Stimulated activated CD8-positive, alpha-beta memory T cell treated with anti-CD3 and anti-CD28 coated beads, Interleukin-15, amount 100 ng/mL, for 48 hours (primary cell): ENCODE results near the gene FGF5.
"Not testable (repeated sequence)": the region's sequence is repeated elsewhere in the genome, so short reads cannot be mapped to it uniquely, and the experiment has no call there.

ENCODE experiments used
- DNase-seq, 2 donors: peaks; one replicate each; pipeline ENCODE4 v3.0.0-alpha.2; 2020; ENCODE audit warnings: low read depth in 2 of 2

The FGF5 gene

DNA sequence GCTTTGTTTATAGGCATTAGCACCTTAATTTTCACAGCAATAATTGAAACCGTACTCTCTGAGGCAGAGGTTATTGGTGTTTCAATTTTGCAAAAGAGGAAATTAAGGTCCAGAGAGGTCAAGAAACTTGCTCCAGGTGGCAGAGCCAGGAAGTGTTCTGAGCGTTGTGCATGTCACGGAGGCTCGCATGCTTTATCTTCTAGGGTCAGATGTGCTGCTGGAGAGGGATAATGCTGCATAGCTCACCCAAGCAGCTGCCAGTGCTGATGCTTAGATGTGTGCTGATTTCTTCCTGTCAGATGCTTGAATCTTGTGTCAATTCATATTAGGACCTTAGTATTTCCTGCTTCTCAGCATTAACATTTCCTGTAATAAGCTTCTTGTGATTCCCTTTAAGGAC, 13.0 kb upstream of the FGF5 start:
- DNase-seq = no peak

DNA sequence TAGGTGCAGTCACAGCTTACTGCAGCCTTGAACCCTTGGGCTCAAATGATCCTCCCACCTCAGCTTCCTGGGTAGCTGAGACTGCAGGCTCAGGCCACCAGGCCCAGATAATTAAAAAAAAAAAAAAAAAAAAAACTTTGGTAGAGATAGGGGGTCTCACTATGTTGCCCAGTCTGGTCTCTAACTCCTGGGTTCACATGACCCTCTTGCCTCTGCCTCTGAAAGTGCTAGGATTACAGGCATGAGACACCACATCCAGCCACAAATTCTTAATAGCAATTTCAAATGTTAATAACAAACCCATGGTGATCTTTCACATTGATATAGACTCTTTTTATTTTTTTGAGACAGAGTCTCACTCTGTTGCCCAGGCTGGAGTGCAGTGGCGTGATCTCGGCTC, 12.3 kb upstream of the FGF5 start:
- DNase-seq = no peak

GRCh38 chr4:80255329-80256095, 11.0 kb upstream of the FGF5 start:
- DNase-seq = no peak

GRCh38 chr4:80257851-80258250, 8.6 kb upstream of the FGF5 start:
- DNase-seq = no peak

DNA sequence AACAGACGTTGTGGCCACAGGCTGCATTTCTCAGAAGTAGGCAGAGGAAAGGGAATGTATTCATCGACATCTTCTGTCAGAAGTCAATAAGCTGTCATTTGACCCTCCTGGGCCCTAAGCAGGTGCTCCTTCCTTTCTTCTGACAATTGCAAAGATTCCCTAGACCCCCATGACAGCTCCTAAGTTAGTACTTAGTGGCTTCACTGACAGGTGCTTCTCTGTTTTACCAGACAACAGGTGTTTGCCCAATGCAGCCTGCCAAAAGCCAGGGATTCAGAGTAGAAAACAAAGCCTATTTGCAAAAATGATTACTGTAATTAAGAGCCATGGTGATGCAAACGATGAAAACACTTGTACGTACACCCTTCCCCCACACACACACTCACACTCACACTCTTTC, 7.5 kb upstream of the FGF5 start:
- DNase-seq = no peak

GRCh38 chr4:80259817-80260216, 6.6 kb upstream of the FGF5 start:
- no peak for DNase-seq

DNA sequence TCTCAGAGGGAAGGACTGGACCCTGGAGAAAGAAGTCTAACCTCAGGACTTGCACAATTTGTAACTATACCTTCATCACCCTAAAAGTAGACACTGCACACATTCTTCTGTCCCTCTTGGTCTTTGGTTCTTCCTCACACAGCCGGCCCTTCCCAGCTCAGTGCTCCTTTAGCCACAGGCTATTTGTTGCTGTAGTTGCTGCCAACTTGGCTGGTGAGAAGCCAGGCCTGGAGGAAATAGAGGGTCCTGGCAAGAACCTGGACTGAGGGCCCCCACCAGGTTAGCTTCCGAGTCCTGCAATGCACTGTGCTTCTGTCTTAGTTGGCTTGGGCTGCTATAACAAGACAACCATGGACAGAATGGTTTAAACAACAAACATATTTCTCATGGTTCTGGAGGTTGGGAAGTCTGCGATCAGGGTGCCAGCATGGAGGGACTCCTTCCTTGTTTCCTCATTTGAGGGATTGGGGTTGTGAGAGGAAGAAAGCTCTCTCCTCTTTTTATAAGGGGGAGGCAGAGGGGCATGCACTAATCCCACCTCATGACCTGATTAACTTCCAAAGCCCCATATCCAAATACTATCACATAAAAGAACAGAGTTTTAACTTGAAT, 4.4 kb upstream of the FGF5 start:
- no peak for DNase-seq

DNA sequence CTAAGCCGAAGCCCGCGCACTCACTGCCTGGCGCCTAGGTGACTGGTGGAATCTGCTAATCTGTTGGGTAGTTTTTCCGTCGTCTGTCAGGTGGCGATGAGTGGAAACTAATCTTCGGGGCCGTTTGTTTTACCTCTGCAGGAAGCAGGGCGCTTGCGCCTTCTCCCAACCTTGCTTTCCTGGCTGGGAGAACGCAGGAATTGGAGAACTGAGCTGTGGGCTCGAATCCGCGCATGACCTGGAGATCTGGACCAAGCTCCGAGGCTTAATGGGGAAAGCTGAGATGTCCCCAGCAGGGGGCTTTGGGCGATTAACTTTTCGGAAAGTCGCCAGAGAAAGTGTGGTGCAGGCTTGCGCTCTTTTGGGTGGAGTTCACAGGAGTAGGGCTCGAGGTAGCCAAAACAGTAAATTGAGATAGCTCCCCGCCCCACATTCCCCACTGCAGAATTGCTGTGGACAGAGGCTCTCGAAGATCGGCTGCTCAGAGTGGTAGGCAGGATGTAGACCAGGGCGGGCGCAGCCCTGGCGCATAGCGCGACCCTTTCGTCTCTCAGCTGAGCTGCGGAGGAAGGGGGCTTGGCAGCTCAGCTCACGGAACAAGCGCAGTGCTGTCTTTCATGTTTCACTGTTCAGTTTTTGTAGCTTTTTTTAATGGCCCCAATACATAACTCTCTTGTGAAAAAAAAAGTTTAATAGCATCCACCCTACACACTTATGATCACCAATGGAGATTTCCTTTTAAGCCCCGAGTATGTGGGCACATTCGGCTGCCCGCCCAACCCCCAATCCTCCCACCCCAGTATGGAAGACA, 2.7 kb upstream of the FGF5 start:
- DNase-seq = no peak

DNA sequence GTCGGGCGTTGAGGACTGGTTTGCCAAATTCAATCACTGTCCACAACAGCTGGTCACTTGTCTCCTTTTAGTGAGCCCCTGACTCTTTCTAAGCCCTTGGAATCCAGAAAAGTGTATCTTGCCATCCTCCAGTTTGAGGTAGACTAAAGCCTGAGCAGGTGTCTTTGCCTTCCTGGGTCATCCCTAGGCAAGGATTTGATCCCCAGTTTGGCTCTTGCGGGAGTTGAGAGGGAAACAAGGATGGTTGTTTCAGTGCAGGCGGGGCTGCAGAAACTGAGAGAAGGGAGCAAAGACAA, 2.2 kb upstream of the FGF5 start:
- DNase-seq = no peak

DNA sequence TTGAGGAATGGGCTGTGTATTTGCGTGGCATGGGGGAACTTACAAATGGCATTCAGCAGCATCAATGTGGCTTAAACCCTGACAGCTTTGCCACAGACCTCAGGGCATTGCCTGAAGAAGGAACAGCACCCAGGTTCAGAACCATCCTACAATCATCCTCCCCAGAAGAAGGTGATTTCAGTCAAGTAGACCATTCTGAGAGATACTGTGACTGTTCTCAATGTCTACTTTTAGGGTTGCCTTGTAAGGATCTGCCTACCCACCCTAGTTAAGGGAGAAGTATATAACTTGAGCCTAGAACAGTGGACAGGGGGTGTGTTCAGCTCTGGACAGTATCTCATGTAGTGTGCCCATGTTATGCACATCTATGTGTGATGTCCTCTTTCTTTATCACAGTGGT, 1.6 kb upstream of the FGF5 start:
- no peak for DNase-seq

GRCh38 chr4:80265571-80266252, 752 bp upstream of the FGF5 start:
- DNase-seq = no peak

GRCh38 chr4:80266902-80267380, 477 bp downstream of the FGF5 start:
- DNase-seq = no peak

DNA sequence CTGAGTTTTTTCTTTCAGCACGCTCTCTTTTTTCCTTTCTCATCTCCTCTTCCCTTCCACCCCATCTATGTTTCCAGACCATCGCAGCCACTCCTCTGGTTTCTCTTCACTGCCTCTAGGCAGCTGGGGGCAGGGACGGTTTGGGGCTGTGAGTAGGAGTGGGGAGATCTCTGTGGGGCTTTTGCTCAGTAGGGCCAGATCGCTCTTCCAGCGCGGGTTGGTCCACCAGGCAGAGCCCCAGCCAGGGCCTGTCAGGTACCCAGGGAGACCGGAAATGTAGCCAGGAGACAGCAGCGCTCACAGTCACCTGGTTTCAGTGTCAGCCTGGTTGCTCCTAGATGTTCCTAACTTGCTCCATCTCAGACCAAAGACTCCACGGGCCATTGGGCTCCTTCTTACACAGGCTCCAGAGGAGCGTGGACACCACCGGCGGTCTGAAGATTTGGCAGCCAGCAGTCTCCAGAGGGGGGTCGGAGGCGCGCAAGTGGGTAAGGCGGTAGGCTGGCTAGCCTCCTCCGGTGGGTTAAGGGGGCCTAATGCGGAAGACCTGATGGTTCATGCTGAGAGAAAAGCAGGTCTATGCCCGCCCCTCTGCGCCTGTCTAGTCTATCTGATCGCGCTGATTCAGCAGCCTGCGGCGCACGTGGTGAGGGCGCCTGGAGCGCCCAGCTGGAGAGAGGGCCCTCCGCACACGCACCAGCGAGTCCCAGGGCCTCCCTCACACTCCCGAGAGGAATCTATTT, 1.8 kb downstream of the FGF5 start:
- DNase-seq = no peak

- DNase-seq = no peak
Measured at GRCh38 chr4:80268936-80269335, 2.5 kb downstream of the FGF5 start.

- DNase-seq = no peak
Measured at GRCh38 chr4:80270321-80270720, 3.9 kb downstream of the FGF5 start.

DNA sequence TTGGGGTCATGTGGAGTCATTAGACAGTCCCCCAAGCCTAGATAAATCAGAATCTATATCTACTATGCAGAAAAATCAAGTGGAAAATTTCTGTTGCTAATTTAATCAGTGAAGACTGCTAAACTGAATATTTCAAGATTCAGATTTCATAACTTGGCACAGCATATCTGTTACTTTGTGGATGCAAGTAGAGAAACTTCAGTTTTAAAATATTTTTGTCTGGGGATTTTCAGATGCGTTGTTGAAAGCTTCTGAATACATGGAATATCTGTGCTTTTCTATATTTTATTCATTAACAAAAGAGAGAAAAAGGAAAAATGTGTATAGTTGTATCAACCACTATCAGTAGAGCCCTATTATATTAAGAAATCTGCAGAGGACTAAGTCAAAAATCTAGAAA, 4.4 kb downstream of the FGF5 start:
- no peak for DNase-seq

DNA sequence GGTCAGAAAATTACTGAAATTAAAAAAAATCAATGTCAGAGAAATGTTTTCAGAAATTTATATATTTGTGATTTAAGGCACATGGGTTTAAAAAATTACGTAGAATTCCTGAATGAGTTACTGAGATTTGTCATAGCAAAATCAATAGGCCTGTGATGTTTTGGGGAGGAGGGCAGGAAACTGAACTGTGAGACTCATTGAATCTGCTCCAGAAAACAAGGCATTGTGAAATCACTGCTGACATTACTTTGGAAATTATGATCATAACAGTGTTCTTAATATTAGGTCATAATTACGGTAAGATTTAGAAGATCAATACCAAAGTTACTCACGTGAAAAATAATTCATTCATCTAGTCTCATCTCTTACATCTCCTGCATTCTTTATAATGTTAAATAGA, 5.3 kb downstream of the FGF5 start:
- DNase-seq = no peak

DNA sequence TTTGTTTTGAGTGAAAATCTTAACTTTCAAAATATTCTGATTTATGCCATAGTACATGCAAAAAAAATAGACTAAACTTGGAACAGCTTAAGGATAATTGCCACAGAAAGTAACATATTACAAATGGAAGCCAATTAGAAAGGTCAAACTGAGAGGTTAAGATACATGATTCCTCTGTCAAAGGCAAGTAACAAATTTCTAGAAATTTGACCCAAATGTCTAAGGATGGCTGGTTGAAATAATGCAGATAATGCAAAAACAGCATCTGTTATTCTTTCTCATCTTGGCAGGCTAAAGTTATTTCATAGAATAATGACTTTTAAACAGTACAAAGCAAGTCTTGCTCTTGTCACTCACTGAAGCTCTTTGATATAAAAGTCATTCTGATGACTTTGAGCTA, 10.5 kb downstream of the FGF5 start:
- DNase-seq = no peak

GRCh38 chr4:80279751-80280150, 13.3 kb downstream of the FGF5 start:
- no peak for DNase-seq

DNA sequence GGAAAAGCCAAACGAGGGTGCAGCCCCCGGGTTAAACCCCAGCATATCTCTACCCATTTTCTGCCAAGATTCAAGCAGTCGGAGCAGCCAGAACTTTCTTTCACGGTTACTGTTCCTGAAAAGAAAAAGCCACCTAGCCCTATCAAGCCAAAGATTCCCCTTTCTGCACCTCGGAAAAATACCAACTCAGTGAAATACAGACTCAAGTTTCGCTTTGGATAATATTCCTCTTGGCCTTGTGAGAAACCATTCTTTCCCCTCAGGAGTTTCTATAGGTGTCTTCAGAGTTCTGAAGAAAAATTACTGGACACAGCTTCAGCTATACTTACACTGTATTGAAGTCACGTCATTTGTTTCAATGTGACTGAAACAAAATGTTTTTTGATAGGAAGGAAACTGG, 20.0 kb downstream of the FGF5 start:
- DNase-seq = no peak

DNA sequence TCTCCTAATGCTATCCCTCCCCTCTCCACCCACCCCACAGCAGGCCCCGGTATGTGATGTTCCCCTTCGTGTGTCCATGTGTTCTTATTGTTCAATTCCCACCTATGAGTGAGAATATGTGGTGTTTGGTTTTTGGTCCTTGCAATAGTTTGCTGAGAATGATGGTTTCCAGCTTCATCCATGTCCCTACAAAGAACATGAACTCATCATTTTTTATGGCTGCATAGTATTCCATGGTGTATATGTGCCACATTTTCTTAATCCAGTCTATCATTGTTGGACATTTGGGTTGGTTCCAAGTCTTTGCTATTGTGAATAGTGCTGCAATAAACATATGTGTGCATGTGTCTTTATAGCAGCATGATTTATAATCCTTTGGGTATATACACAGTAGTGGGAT, 24.2 kb downstream of the FGF5 start:
- DNase-seq = not testable (repeated sequence)

DNA sequence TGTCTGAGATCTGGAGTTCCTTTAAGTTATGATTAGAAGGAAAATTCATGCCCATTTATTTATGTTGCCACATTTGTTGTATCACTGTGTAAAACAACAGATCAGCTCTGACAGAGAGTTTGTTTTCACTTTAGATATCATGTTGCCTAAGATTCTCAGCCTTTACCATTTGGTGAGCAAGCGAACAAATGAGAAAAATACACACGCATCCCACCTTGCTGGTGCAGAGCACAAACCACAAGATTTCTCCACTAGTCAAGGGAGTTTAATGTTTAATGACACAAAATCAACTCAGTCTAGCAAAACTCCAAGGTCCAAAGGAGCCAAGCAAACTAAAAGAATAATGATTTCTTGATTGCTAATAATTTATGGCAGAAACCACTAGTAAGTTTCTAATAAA, 27.7 kb downstream of the FGF5 start:
- DNase-seq = no peak
